ENCODE results near the gene NELFB.
"Not testable (repeated sequence)": the region's sequence is repeated elsewhere in the genome, so short reads cannot be mapped to it uniquely, and the experiment has no call there.

NELFB gene

GRCh38 chr9:137255448-137256114, 454 bp downstream of the NELFB start:
- peaks cover 5% of the 10 kb centered on the region for H3K27me3 Mint-ChIP-seq
- H3K9me3 Mint-ChIP-seq: no peaks in the 10 kb centered on the region
- peaks cover 19% of the 10 kb centered on the region for H3K4me1 Mint-ChIP-seq
- peak overlapping the region; percentile 91 for H3K4me3 Mint-ChIP-seq
- DNase-seq: peak; percentile 67
- H3K36me3 Mint-ChIP-seq: peaks cover 18% of the 10 kb centered on the region
- CTCF ChIA-PET: interaction anchor here (1.6 to 2.1 kb wide), 3 partner anchors 15 to 19 kb away, joined by 3 to 11 read pairs (median 7); no protein-coding TSS in a partner anchor
- peak overlapping the region; percentile 87 for H3K27ac Mint-ChIP-seq

GRCh38 chr9:137256362-137256761, 1.2 kb downstream of the NELFB start:
- H3K4me3 Mint-ChIP-seq: peak overlapping the region; percentile 91
- CTCF ChIA-PET: interaction anchor here (2.0 kb wide), 1 partner anchor 20 kb away, joined by 7 read pairs; no protein-coding TSS in a partner anchor
- H3K9me3 Mint-ChIP-seq: no peaks in the 10 kb centered on the region
- peaks cover 19% of the 10 kb centered on the region for H3K4me1 Mint-ChIP-seq
- no peak for DNase-seq
- H3K36me3 Mint-ChIP-seq: peaks cover 18% of the 10 kb centered on the region
- H3K27ac Mint-ChIP-seq: no peak overlapping the region
- peaks cover 5% of the 10 kb centered on the region for H3K27me3 Mint-ChIP-seq

DNA sequence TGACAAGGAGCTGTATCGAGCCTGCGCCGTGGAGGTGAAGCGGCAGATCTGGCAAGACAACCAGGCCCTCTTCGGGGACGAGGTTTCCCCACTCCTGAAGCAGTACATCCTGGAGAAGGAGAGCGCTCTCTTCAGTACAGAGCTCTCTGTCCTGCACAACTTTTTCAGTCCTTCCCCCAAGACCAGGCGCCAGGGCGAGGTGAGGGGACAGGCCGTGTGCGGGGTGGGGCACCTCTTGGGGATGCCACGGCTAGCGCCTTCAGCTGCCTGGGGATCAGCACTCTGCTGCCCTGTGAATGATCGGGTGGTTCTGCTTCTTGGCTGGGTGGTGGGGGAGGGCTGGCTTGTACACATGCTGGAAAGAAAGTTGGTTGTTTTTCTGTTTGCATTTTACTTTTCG, 1.7 kb downstream of the NELFB start:
- Mint-ChIP-seq H3K9me3 (no peaks in the 10 kb centered on the region), H3K4me1 (peaks cover 19% of the 10 kb centered on the region), H3K4me3 (peak overlapping the region; percentile 91), H3K27me3 (peaks cover 5% of the 10 kb centered on the region), H3K27ac (no peak overlapping the region), H3K36me3 (peaks cover 22% of the 10 kb centered on the region)
- no peak for DNase-seq
- CTCF ChIA-PET: interaction anchor here (2.0 kb wide), 1 partner anchor 20 kb away, joined by 7 read pairs; no protein-coding TSS in a partner anchor

DNA sequence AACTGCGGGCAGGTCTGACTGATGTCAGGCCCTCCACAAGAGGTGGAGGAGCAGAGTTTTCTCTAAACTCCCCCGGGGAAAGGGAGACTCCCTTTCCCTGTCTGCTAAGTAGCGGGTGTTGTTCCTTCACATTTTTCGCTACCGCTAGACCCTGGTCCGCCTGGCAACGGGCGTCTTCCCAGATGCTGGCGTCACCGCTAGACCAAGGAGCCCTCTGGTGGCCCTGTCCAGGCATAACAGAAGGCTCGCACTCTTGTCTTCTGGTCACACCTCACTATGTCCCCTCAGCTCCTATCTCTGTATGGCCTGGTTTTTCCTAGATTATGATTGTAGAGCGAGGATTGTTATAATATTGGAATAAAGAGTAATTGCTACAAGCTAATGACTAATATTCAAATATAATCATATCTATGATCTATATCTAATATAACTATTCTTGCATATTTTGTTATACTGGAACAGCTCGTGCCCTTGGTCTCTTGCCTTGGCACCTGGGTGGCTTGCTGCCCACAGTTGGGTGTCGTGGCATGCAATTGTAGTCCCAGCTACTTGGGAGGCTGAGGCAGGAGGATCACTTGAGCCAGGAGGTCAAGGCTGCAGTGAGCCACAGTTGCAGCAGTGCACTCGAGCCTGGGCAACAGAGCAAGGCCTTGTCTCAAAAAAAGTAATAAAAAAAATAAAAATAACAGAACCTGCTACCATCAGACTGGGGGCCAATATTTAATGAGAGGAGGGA, 7.2 kb downstream of the NELFB start:
- not testable (repeated sequence) for H3K4me3 Mint-ChIP-seq, H3K27me3 Mint-ChIP-seq, H3K9me3 Mint-ChIP-seq, H3K4me1 Mint-ChIP-seq, H3K27ac Mint-ChIP-seq, DNase-seq
- H3K36me3 Mint-ChIP-seq: peaks cover 24% of the 10 kb centered on the region
- CTCF ChIA-PET: interaction anchor here (1.0 to 1.1 kb wide), 2 partner anchors 12 to 24 kb away, joined by 5 read pairs; no protein-coding TSS in a partner anchor

DNA sequence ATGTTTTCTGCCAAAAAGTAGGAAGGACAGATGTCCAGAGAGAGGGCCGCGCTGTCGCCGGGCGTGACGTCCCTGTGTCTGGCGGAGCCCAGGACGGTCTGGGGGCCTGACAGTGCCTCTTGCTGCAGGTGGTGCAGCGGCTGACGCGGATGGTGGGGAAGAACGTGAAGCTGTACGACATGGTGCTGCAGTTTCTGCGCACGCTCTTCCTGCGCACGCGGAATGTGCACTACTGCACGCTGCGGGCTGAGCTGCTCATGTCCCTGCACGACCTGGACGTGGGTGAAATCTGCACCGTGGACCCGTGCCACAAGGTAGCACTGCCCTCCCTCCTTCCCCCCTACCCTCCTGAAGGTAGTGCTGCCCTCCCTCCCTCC, 7.8 kb downstream of the NELFB start:
- CTCF ChIA-PET: no interaction called here
- Mint-ChIP-seq H3K27ac (no peak overlapping the region), H3K27me3 (no peaks in the 10 kb centered on the region), H3K9me3 (no peaks in the 10 kb centered on the region), H3K36me3 (peaks cover 28% of the 10 kb centered on the region), H3K4me3 (no peak overlapping the region), H3K4me1 (peaks cover 4% of the 10 kb centered on the region)
- DNase-seq: no peak

DNA sequence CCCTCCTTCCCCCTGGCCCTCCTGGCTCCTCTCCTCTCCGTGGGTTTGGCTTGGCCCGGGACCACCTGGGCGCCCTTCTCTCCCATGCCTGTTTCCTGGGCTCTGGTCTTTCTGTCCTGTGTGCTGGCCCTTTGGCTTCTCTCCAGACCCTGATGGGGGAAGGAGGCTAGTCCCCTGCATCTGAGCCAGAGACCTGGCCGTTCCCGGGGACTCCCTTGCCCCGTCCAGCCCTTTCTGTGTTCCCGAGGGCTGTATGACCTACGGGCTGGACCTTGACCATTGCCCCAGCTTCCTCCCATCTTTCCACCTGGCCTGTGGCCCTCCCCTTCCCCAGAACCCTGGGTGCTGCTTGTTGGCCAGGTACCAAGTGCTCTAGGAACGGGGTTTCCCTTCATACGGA, 8.4 kb downstream of the NELFB start:
- DNase-seq: no peak
- H3K4me1 Mint-ChIP-seq: peaks cover 5% of the 10 kb centered on the region
- CTCF ChIA-PET: no interaction called here
- peaks cover 32% of the 10 kb centered on the region for H3K36me3 Mint-ChIP-seq
- no peaks in the 10 kb centered on the region for H3K27me3 Mint-ChIP-seq
- H3K9me3 Mint-ChIP-seq: no peaks in the 10 kb centered on the region
- no peak overlapping the region for H3K27ac Mint-ChIP-seq
- H3K4me3 Mint-ChIP-seq: no peak overlapping the region

GRCh38 chr9:137264067-137264466, 8.9 kb downstream of the NELFB start:
- CTCF ChIA-PET: no interaction called here
- no peak for DNase-seq
- H3K4me1 Mint-ChIP-seq: peaks cover 7% of the 10 kb centered on the region
- no peaks in the 10 kb centered on the region for H3K27me3 Mint-ChIP-seq
- no peak overlapping the region for H3K4me3 Mint-ChIP-seq
- H3K36me3 Mint-ChIP-seq: peaks cover 32% of the 10 kb centered on the region
- no peaks in the 10 kb centered on the region for H3K9me3 Mint-ChIP-seq
- no peak overlapping the region for H3K27ac Mint-ChIP-seq

DNA sequence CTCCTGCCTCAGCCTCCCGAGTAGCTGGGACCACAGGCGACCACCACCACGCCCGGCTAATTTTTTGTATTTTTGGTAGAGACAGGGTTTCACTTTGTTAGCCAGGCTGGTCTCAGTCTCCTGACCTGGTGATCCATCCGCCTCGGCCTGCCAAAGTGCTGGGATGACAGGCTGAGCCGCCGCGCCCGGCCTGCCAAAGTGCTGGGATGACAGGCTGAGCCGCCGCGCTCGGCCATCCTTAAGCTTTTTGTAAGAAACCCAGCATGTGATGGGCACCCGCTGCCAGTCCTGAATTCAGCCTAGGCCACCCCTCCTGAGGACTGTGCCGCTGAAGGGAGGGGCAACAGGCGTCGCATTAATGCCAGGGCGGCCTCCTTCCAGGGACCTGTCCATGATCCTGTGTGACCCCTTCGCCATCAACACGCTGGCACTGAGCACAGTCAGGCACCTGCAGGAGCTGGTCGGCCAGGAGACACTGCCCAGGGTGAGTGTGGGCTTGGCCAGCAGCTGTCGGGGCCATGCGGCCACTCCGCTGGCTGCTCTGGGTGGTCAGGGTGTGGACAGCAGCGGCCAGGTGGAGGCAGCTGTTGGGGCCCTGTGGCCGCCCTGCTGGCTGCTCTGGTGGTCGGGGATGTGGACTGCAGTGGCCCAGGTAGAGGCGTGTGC, 10.5 kb downstream of the NELFB start:
- CTCF ChIA-PET: no interaction called here
- H3K4me3 Mint-ChIP-seq: no peak overlapping the region

DNA sequence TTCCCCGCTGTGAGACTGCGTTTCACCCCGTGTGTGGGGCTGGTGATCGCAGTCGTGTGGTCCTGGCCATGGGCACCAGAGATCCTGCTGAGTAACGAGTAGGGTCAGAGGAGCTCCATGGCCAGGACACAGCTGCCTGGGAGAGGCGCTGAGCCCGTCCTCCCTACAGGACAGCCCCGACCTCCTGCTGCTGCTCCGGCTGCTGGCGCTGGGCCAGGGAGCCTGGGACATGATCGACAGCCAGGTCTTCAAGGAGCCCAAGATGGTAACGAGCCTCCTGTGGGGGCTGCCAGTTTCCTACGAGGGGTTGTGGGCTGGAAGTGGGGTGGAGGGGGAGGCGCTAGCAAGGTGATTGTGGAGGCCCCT, 11.0 kb downstream of the NELFB start:
- no peaks in the 10 kb centered on the region for H3K9me3 Mint-ChIP-seq
- H3K4me3 Mint-ChIP-seq: no peak overlapping the region
- H3K27ac Mint-ChIP-seq: no peak overlapping the region
- CTCF ChIA-PET: no interaction called here
- DNase-seq: no peak
- H3K27me3 Mint-ChIP-seq: no peaks in the 10 kb centered on the region
- H3K4me1 Mint-ChIP-seq: peaks cover 18% of the 10 kb centered on the region
- H3K36me3 Mint-ChIP-seq: peaks cover 39% of the 10 kb centered on the region

More for the DNA sequence above, 10.5 kb downstream of the NELFB start:
- peaks cover 15% of the 10 kb centered on the region for H3K4me1 Mint-ChIP-seq
- H3K27me3 Mint-ChIP-seq: no peaks in the 10 kb centered on the region
- H3K36me3 Mint-ChIP-seq: peaks cover 37% of the 10 kb centered on the region
- no peak overlapping the region for H3K27ac Mint-ChIP-seq
- no peak for DNase-seq
- H3K9me3 Mint-ChIP-seq: no peaks in the 10 kb centered on the region

DNA sequence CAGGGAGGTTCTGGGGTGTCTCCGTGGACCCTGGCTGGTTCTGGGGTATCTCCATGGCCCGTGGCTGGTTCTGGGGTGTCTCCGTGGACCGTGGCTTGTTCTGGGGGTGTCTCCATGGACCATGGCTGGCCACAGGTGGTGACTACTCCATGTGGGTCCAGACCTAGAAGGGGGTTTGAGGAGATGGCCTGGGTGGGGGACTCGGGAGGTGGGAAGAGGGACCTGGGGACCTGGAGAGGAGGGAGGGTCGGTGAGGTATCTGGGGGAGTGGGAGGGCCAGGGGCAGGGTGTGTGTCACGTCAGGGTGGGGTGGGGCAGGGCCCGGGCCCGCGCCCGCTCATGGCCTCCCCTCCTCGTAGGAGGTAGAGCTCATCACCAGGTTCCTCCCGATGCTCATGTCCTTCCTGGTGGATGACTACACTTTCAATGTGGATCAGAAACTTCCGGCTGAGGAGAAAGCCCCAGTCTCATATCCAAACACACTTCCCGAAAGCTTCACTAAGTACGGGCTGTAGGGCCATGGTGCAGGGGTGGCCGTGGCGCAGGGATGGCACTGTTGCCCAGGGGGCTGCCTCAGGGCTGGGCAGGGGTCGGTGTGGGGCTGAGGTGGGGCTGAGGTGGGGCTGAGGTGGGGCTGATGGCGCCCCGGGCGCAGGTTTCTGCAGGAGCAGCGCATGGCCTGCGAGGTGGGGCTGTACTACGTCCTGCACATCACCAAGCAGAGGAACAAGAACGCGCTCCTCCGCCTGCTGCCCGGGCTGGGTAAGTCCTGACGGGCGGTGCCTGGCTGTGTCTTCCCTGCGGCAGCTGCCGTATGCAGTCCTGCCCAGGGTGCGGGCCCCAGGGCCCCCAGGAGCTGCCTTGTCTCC, 11.7 kb downstream of the NELFB start:
- Mint-ChIP-seq H3K27ac (no peak overlapping the region), H3K36me3 (peaks cover 40% of the 10 kb centered on the region), H3K4me3 (no peak overlapping the region), H3K4me1 (peaks cover 25% of the 10 kb centered on the region), H3K27me3 (no peaks in the 10 kb centered on the region), H3K9me3 (no peaks in the 10 kb centered on the region)
- CTCF ChIA-PET: interaction anchor here (0.9 kb wide), 1 partner anchor 20 kb away, joined by 3 read pairs; no protein-coding TSS in a partner anchor
- DNase-seq: no peak

GRCh38 chr9:137267933-137268355, 12.8 kb downstream of the NELFB start:
- DNase-seq: no peak
- CTCF ChIA-PET: interaction anchor here (0.9 kb wide), 1 partner anchor 19 kb away, joined by 3 read pairs; no protein-coding TSS in a partner anchor
- Mint-ChIP-seq H3K4me3 (no peak overlapping the region), H3K27ac (no peak overlapping the region), H3K9me3 (no peaks in the 10 kb centered on the region), H3K27me3 (no peaks in the 10 kb centered on the region), H3K4me1 (peaks cover 28% of the 10 kb centered on the region), H3K36me3 (peaks cover 38% of the 10 kb centered on the region)

DNA sequence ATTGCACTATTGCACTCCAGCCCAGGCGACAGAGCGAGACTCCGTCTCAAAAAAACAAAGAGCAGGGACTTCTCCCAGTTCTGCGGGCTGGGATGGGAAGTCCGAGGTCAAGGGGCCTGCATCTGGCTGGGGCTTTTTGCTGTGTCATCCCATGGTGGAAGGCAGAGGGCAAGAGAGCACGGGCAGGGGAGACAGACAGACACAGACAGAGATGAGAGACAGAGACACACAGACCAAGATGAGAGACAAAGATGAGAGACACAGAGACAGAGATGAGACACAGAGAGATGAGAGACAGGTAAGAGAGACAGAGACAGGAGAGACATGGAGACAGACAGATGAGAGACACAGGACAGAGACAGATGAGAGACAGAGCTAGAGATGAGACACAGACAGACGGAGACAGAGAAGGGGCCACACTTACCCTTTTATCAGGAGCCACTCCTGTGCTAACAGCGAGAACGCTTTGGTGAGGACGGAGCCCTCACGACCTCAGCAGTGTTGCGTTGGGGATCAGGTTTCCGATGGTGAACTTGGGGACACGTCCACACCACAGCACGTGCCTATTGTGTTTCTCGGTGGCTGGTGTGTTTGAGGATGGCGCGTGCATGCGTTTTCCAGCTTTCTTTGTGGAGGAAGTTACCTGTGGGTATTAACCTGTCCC, 13.5 kb downstream of the NELFB start:
- H3K4me1 Mint-ChIP-seq: peaks cover 30% of the 10 kb centered on the region
- peaks cover 41% of the 10 kb centered on the region for H3K36me3 Mint-ChIP-seq
- H3K27me3 Mint-ChIP-seq: no peaks in the 10 kb centered on the region
- no peak for DNase-seq
- no peaks in the 10 kb centered on the region for H3K9me3 Mint-ChIP-seq
- H3K27ac Mint-ChIP-seq: no peak overlapping the region
- no peak overlapping the region for H3K4me3 Mint-ChIP-seq
- CTCF ChIA-PET: interaction anchor here (1.2 kb wide), 1 partner anchor 18 kb away, joined by 3 read pairs; no protein-coding TSS in a partner anchor

DNA sequence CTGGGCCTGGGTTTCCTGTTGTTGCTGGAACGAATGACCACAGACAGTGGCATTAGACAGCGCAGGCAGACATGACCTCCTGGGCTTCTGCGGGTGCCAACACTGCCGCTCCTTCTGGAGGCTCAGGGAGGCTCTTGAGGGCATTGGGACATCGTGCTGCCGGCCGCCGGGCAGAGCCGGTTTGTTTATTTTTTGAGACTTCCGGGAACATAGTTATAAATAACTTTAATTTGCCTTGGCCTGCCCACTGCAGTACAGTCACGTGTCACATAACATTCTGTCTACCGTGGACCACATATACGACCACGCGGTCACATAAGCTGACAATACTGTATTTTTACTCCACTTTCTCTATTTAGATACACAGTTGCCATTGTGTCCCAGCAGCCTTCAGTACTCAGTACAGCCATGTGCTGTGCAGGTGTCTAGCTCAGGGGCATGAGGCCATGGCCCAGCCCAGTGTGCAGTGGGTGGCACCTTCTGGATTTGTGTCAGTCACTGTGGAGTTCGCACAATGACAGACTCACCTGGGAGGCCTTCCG, 14.2 kb downstream of the NELFB start:
- no peak for DNase-seq
- Mint-ChIP-seq H3K27me3 (no peaks in the 10 kb centered on the region), H3K36me3 (peaks cover 36% of the 10 kb centered on the region), H3K27ac (no peak overlapping the region), H3K9me3 (no peaks in the 10 kb centered on the region), H3K4me1 (peaks cover 30% of the 10 kb centered on the region), H3K4me3 (no peak overlapping the region)
- CTCF ChIA-PET: interaction anchor here (1.2 kb wide), 1 partner anchor 17 kb away, joined by 3 read pairs; no protein-coding TSS in a partner anchor

All from activated naive CD4-positive, alpha-beta T cell treated with anti-CD3 and anti-CD28 coated beads, Interleukin-2, amount 10 ng/mL, durations not matched to agents 7 days and 5 days (primary cell).